GM19025 (cell line): ENCODE data around the gene GBA2.

ENCODE experiments used
- ATAC-seq: cut with Tn5 transposase; IDR thresholded peaks from one replicate; pipeline ENCODE4 v1.9.1; 2021; ENCODE audit warnings: mild to moderate bottlenecking, low read depth, moderate library complexity; ENCODE audit not compliant: unreplicated experiment

The GBA2 gene

GRCh38 chr9:35741740-35742139 is 7.3 kb downstream of the GBA2 start:
- no peak for ATAC-seq

- ATAC-seq: no peak
Observed at GRCh38 chr9:35740243-35740642, 8.8 kb downstream of the GBA2 start.

GRCh38 chr9:35738924-35739323 is 10.1 kb downstream of the GBA2 start:
- ATAC-seq: no peak

- no peak for ATAC-seq
Observed at GRCh38 chr9:35738186-35738585, 10.8 kb downstream of the GBA2 start.

- ATAC-seq: no peak
Observed at GRCh38 chr9:35737143-35737542, 11.9 kb downstream of the GBA2 start.

- no peak for ATAC-seq
Observed at GRCh38 chr9:35736201-35736633, 12.8 kb downstream of the GBA2 start.

- no peak for ATAC-seq
Observed at GRCh38 chr9:35734096-35734495, 14.9 kb downstream of the GBA2 start.

- no peak for ATAC-seq
Observed at GRCh38 chr9:35732800-35733541, 16.1 kb downstream of the GBA2 start.

GRCh38 chr9:35732185-35732799 is 16.7 kb downstream of the GBA2 start, which contains the start of the genes CREB3 and TLN1:
Gene CREB3, plus strand, starts transcription at chr9:35732666. Its CDS starts 107 bp downstream, at chr9:35732773.
Gene TLN1, minus strand, starts transcription at chr9:35732195. Its CDS starts 6,501 bp downstream, at chr9:35725694.
- peak; percentile 84 for ATAC-seq

- no peak for ATAC-seq
Observed at GRCh38 chr9:35731415-35732184, 17.4 kb downstream of the GBA2 start.

- no peak for ATAC-seq
Observed at GRCh38 chr9:35730486-35730854, 18.6 kb downstream of the GBA2 start.

GRCh38 chr9:35729700-35730485 is 19.1 kb downstream of the GBA2 start:
- ATAC-seq: no peak

- ATAC-seq: no peak
Observed at GRCh38 chr9:35729101-35729500, 19.9 kb downstream of the GBA2 start.

GRCh38 chr9:35728041-35728971 is 20.7 kb downstream of the GBA2 start:
- ATAC-seq: no peak

GRCh38 chr9:35727676-35728040 is 21.4 kb downstream of the GBA2 start:
- no peak for ATAC-seq

GRCh38 chr9:35726931-35727330 is 22.1 kb downstream of the GBA2 start:
- no peak for ATAC-seq

GRCh38 chr9:35725362-35725761 is 23.7 kb downstream of the GBA2 start:
- ATAC-seq: no peak

GRCh38 chr9:35723908-35724307 is 25.1 kb downstream of the GBA2 start:
- ATAC-seq: no peak

- no peak for ATAC-seq
Observed at GRCh38 chr9:35723426-35723825, 25.6 kb downstream of the GBA2 start.

GRCh38 chr9:35719546-35719945 is 29.5 kb downstream of the GBA2 start:
- ATAC-seq: no peak
